Panc1 (cell line): Measurements from ENCODE around the gene IL17REL. TPM values are rescaled to one million over a fixed set of nuclear protein-coding genes. Genes with fewer than 3 reads are reported as not detected.

Experiments
- ATAC-seq: fragments of 200-7000 bp; cut with Tn5 transposase; 2 replicates; pipeline ENCODE4 v1.9.1; 2020; ENCODE audit warnings: mild to moderate bottlenecking, moderate library complexity
- BruUV-seq: library from RNA; stranded (reverse); fragments of 400-500 nt; replicated peaks from 2 replicates; lab custom pipeline; 2021; lab: Mats Ljungman, UMichigan
- CTCF ChIA-PET: fragments of 300-600 bp; sonication (Branson Sonifier 250); formaldehyde crosslinking; loops from one replicate; lab custom pipeline; 2022; ENCODE audit warnings: antibody characterized with exemption; lab: Charles Lee
- POLR2A ChIA-PET: fragments of 300-600 bp; sonication (Branson Sonifier 250); formaldehyde crosslinking; loops from one replicate; lab custom pipeline; 2022; ENCODE audit warnings: antibody characterized with exemption; lab: Charles Lee
- DNase-seq: peaks from one replicate; pipeline ENCODE4 v3.0.0-alpha.2; 2010; ENCODE audit warnings: low read depth, low spot score
- H3K27ac ChIP-seq: 2 replicates; pipeline ENCODE4 v1.5.1; 2011; ENCODE audit warnings: mild to moderate bottlenecking, low read length, inconsistent platforms
- H3K27me3 ChIP-seq: fragments of 200-500 bp; sonication (Bioruptor generic); 2 replicates; pipeline ENCODE4 v1.6.0; 2014; ENCODE audit warnings: low read length, inconsistent platforms; ENCODE audit not compliant: control insufficient read depth, insufficient read depth
- H3K36me3 ChIP-seq: fragments of 200-500 bp; sonication (Bioruptor generic); 2 replicates; pipeline ENCODE4 v1.5.1; 2014; ENCODE audit warnings: inconsistent platforms, mild to moderate bottlenecking, low read length, moderate library complexity; ENCODE audit not compliant: control insufficient read depth, insufficient read depth
- H3K4me1 ChIP-seq: 2 replicates; pipeline ENCODE4 v1.5.1; 2011; ENCODE audit warnings: inconsistent platforms, mild to moderate bottlenecking, low read length, moderate library complexity; ENCODE audit not compliant: control insufficient read depth, insufficient read depth
- H3K4me3 ChIP-seq, 2 experiments: 2 replicates each; pipeline ENCODE4 v1.5.1; 2011 to 2012; ENCODE audit warnings: low read depth in 2 of 2, low read length in 2 of 2, mild to moderate bottlenecking in 2 of 2, inconsistent platforms in 1 of 2, moderate library complexity in 1 of 2
- H3K9me3 ChIP-seq: fragments of 200-500 bp; sonication (Bioruptor generic); 2 replicates; pipeline ENCODE4 v1.5.1; 2014; ENCODE audit warnings: low read depth, mild to moderate bottlenecking, inconsistent platforms, low read length, moderate library complexity; ENCODE audit not compliant: control insufficient read depth, insufficient read depth
- POLR2AphosphoS5 ChIP-seq: IDR thresholded peaks from 2 replicates; pipeline ENCODE4 v1.6.1; 2012; ENCODE audit warnings: mild to moderate bottlenecking, low read depth, low read length, moderate library complexity
- SIN3A ChIP-seq: IDR thresholded peaks from 2 replicates; pipeline ENCODE4 v1.6.1; 2012; ENCODE audit warnings: low read depth, mild to moderate bottlenecking, low read length, moderate library complexity, borderline replicate concordance; ENCODE audit not compliant: insufficient read depth
- TCF7L2 ChIP-seq: IDR thresholded peaks from 2 replicates; pipeline ENCODE4 v1.6.1; 2011; ENCODE audit warnings: mild to moderate bottlenecking, low read depth, low read length, inconsistent platforms
- in situ Hi-C: cut with HindIII; loops from 2 replicates; pipeline ENCODE4 v1.10.0; 2016; ENCODE audit warnings: low sequenced_read_pairs, low pct_unique_long_range_greater_than_20kb
- intact Hi-C: fragments of 100-400 bp; cut with micrococcal nuclease; formaldehyde crosslinking; loops from one replicate; pipeline ENCODE4 v1.10.0; 2022; ENCODE audit not compliant: unreplicated experiment
- total RNA-seq: library from RNA; stranded (reverse); gene quantifications from one replicate; pipeline ENCODE4 v1.2.1, GENCODE V29; 2021; ENCODE audit not compliant: unreplicated experiment
- TF ChIP-seq, protein P1 (sequence below): fragments of 450-650 bp; IDR thresholded peaks from 2 replicates; pipeline ENCODE4 v1.5.1; 2017; ENCODE audit warnings: mild to moderate bottlenecking
- TF ChIP-seq, protein P2 (sequence below), 2 experiments: IDR thresholded peaks; 2 replicates each; pipeline ENCODE4 v1.6.1; 2011 to 2012; ENCODE audit warnings: low read depth in 2 of 2, control low read depth in 1 of 2, low read length in 1 of 2, mild to moderate bottlenecking in 1 of 2, moderate library complexity in 1 of 2; ENCODE audit not compliant: insufficient read depth in 1 of 2

Gene IL17REL
- total RNA-seq, 1 experiment from 2014 or later, result 0.82 TPM

DNA sequence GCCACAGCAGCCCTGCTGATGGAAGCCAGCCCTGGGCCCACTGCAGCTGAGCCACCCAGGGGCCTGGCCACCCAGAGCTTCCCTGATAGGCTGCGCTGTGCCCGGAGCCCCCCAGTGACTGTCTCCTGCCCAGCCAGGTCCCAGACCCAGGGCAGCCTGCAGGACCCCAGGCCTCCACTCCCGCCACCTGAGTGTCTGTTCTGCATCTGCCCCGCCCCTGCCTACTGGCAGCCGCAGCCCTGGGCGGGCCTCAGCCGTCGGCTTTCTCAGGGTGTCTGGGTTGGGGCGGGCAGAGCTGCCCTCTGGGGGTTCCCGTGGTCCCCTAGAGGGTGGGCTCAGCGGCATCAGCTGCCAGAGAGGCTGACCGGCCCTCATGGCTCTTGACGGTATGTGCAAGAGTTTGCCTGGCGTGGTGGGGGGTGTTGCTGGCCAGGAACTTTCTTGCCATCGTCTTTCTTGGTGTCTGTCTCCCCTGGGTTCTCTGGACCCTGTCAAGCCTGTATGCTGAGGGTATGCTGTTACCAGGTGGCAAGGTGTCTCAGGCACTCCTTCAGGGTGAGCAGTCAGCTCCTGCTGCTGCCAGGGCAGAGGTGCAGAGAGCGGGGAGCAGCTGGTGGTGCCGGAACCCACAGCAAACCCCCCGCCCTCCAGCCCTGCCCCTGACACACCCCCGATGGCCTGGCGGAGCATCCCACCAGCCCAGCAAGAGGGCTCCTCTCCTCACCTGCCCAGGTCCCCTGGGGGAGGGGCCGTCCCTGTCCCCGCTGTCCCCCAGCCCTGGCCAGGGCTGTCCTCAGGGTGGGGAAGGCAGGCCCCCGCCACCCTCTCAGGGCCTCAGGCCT, 64.2 kb downstream of the IL17REL start:
- ChIA-PET POLR2A (no interaction called here), CTCF (interaction anchor here (0.5 kb wide), 1 partner anchor 12 kb away, joined by 10 read pairs; no protein-coding TSS in a partner anchor)
- Histone ChIP-seq H3K27me3 (no peaks in the 10 kb centered on the region), H3K36me3 (no peaks in the 10 kb centered on the region), H3K27ac (peak overlapping the region; percentile 63), H3K4me3 (no peak overlapping the region), H3K9me3 (no peaks in the 10 kb centered on the region), H3K4me1 (peaks cover 64% of the 10 kb centered on the region)
- no TSS peak for BruUV-seq
- no peak for ATAC-seq
- no peak for TF ChIP-seq SIN3A
- TF ChIP-seq, protein P1, sequence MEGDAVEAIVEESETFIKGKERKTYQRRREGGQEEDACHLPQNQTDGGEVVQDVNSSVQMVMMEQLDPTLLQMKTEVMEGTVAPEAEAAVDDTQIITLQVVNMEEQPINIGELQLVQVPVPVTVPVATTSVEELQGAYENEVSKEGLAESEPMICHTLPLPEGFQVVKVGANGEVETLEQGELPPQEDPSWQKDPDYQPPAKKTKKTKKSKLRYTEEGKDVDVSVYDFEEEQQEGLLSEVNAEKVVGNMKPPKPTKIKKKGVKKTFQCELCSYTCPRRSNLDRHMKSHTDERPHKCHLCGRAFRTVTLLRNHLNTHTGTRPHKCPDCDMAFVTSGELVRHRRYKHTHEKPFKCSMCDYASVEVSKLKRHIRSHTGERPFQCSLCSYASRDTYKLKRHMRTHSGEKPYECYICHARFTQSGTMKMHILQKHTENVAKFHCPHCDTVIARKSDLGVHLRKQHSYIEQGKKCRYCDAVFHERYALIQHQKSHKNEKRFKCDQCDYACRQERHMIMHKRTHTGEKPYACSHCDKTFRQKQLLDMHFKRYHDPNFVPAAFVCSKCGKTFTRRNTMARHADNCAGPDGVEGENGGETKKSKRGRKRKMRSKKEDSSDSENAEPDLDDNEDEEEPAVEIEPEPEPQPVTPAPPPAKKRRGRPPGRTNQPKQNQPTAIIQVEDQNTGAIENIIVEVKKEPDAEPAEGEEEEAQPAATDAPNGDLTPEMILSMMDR, result no peak
- no peak for TF ChIP-seq POLR2AphosphoS5
- TF ChIP-seq, protein P2, sequence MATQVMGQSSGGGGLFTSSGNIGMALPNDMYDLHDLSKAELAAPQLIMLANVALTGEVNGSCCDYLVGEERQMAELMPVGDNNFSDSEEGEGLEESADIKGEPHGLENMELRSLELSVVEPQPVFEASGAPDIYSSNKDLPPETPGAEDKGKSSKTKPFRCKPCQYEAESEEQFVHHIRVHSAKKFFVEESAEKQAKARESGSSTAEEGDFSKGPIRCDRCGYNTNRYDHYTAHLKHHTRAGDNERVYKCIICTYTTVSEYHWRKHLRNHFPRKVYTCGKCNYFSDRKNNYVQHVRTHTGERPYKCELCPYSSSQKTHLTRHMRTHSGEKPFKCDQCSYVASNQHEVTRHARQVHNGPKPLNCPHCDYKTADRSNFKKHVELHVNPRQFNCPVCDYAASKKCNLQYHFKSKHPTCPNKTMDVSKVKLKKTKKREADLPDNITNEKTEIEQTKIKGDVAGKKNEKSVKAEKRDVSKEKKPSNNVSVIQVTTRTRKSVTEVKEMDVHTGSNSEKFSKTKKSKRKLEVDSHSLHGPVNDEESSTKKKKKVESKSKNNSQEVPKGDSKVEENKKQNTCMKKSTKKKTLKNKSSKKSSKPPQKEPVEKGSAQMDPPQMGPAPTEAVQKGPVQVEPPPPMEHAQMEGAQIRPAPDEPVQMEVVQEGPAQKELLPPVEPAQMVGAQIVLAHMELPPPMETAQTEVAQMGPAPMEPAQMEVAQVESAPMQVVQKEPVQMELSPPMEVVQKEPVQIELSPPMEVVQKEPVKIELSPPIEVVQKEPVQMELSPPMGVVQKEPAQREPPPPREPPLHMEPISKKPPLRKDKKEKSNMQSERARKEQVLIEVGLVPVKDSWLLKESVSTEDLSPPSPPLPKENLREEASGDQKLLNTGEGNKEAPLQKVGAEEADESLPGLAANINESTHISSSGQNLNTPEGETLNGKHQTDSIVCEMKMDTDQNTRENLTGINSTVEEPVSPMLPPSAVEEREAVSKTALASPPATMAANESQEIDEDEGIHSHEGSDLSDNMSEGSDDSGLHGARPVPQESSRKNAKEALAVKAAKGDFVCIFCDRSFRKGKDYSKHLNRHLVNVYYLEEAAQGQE (IDR thresholded peaks at IDR 0.05; ENCODE audit: insufficient read depth in 1 of 2, low read depth in 2 of 2, low read length in 1 of 2), result no peak
- intact Hi-C loops (no loop called here), in situ Hi-C loops (no loop called here)
- DNase-seq, result no peak

DNA sequence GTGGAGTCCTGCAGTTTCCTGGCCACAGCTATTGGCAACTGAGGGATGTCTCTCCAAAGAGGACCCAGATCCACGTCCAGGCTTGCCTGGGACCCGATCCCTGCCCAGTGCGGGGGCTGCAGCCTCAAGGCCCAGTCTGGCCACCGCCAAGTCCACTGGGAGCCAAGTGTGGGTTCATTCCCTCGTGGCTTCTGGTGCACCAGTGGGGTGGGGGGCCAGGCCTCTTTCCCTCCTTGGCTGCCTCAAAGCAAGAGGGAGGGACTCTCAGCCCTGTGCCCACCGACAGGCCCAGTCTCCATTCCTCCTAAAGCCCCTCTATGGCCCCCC, 65.3 kb downstream of the IL17REL start:
- TF ChIP-seq TCF7L2 (no peak), POLR2AphosphoS5 (no peak), SIN3A (no peak)
- TF ChIP-seq, protein P1, result no peak
- TF ChIP-seq, protein P2 (IDR thresholded peaks at IDR 0.05; ENCODE audit: insufficient read depth in 1 of 2, low read depth in 2 of 2, low read length in 1 of 2), result no peak
- in situ Hi-C loops, result no loop called here
- no TSS peak for BruUV-seq
- H3K36me3 ChIP-seq, result no peaks in the 10 kb centered on the region
- CTCF ChIA-PET, result no interaction called here
- H3K9me3 ChIP-seq, result no peaks in the 10 kb centered on the region
- intact Hi-C loops, result no loop called here
- ATAC-seq (no peak), DNase-seq (no peak)
- peak overlapping the region; percentile 54; the same call in 1 of the 2 replicates for H3K27ac ChIP-seq
- POLR2A ChIA-PET, result no interaction called here
- no peak overlapping the region for H3K4me3 ChIP-seq
- H3K27me3 ChIP-seq, result no peaks in the 10 kb centered on the region
- H3K4me1 ChIP-seq, result peaks cover 54% of the 10 kb centered on the region
